Liver (tissue), 9 donors: Measurements from ENCODE around the gene NCMAP. TPM values are rescaled to one million over a fixed set of nuclear protein-coding genes. Genes with fewer than 3 reads are reported as not detected.
"Not testable (repeated sequence)": the region's sequence is repeated elsewhere in the genome, so short reads cannot be mapped to it uniquely, and the experiment has no call there.

Experiments
- DNase-seq: peaks from one replicate; pipeline ENCODE4 v3.0.0-alpha.2; 2017; ENCODE audit warnings: low spot score
- H3K27ac ChIP-seq, 2 donors: one replicate each; pipeline ENCODE4 v1.7.0; 2013; ENCODE audit warnings: inconsistent platforms in 2 of 2, low read length in 2 of 2, control low read depth in 1 of 2, low read depth in 1 of 2, mild to moderate bottlenecking in 1 of 2
- H3K27me3 ChIP-seq, 4 donors: one replicate each; pipeline versions ENCODE4 v1.6.1 to v1.7.0; 2013; ENCODE audit warnings: low read length in 3 of 4, inconsistent platforms in 1 of 4, mild to moderate bottlenecking in 1 of 4, moderate library complexity in 1 of 4; ENCODE audit not compliant: control insufficient read depth in 4 of 4, insufficient read depth in 4 of 4
- H3K36me3 ChIP-seq, 4 donors: one replicate each; pipeline versions ENCODE4 v1.6.1 to v1.7.0; 2013; ENCODE audit warnings: low read length in 3 of 4, mild to moderate bottlenecking in 3 of 4, low read depth in 1 of 4, moderate library complexity in 1 of 4; ENCODE audit not compliant: control insufficient read depth in 4 of 4, insufficient read depth in 3 of 4
- H3K4me1 ChIP-seq, 4 donors: one replicate each; pipeline versions ENCODE4 v1.6.1 to v1.7.0; 2013; ENCODE audit warnings: low read length in 3 of 4, mild to moderate bottlenecking in 3 of 4, moderate library complexity in 1 of 4; ENCODE audit not compliant: control insufficient read depth in 4 of 4, insufficient read depth in 4 of 4
- H3K4me3 ChIP-seq, 3 donors: one replicate each; pipeline versions ENCODE4 v1.6.1 to v1.7.0; 2013; ENCODE audit warnings: low read length in 3 of 3, control low read depth in 1 of 3, low read depth in 1 of 3, mild to moderate bottlenecking in 1 of 3
- H3K9ac ChIP-seq, 2 donors: one replicate each; pipeline ENCODE4 v1.7.0; 2013; ENCODE audit warnings: low read length in 2 of 2, mild to moderate bottlenecking in 2 of 2, moderate library complexity in 2 of 2, control low read depth in 1 of 2, low read depth in 1 of 2
- H3K9me3 ChIP-seq, 4 donors: one replicate each; pipeline versions ENCODE4 v1.6.1 to v1.7.0; 2013; ENCODE audit warnings: low read length in 3 of 4; ENCODE audit not compliant: control insufficient read depth in 4 of 4
- EGR1 ChIP-seq, 2 donors: IDR thresholded peaks; 2 replicates each; pipeline ENCODE4 v1.6.1; 2016 to 2018; ENCODE audit warnings: antibody characterized with exemption in 2 of 2, low read depth in 2 of 2
- FOXA1 ChIP-seq: IDR thresholded peaks from 2 replicates; pipeline ENCODE4 v1.6.1; 2016; ENCODE audit warnings: antibody characterized with exemption
- FOXA2 ChIP-seq: IDR thresholded peaks from 2 replicates; pipeline ENCODE4 v1.6.1; 2016; ENCODE audit warnings: antibody characterized with exemption
- GABPA ChIP-seq, 2 donors: IDR thresholded peaks in 1 of 2; conservative IDR thresholded peaks in 1 of 2; 2 replicates each; pipeline ENCODE4 v1.6.1; 2016; ENCODE audit warnings: antibody characterized with exemption in 2 of 2, mild to moderate bottlenecking in 1 of 2, moderate library complexity in 1 of 2
- HNF4A ChIP-seq, 2 donors: conservative IDR thresholded peaks; 2 replicates each; pipeline ENCODE4 v1.6.1; 2016; ENCODE audit warnings: antibody characterized with exemption in 2 of 2, mild to moderate bottlenecking in 2 of 2
- HNF4G ChIP-seq: IDR thresholded peaks from 2 replicates; pipeline ENCODE4 v1.6.1; 2016; ENCODE audit warnings: antibody characterized with exemption
- JUND ChIP-seq, 2 donors: IDR thresholded peaks; 2 replicates each; pipeline ENCODE4 v1.6.1; 2016; ENCODE audit warnings: antibody characterized with exemption in 2 of 2
- RAD21 ChIP-seq, 2 donors: IDR thresholded peaks; 2 replicates each; pipeline ENCODE4 v1.6.1; 2016; ENCODE audit warnings: antibody characterized with exemption in 2 of 2, mild to moderate bottlenecking in 2 of 2
- RXRA ChIP-seq, 2 donors: IDR thresholded peaks; 2 replicates each; pipeline ENCODE4 v1.6.1; 2017 to 2018; ENCODE audit warnings: antibody characterized with exemption in 2 of 2, mild to moderate bottlenecking in 1 of 2
- SP1 ChIP-seq: IDR thresholded peaks from 2 replicates; pipeline ENCODE4 v1.6.1; 2018; ENCODE audit warnings: antibody characterized with exemption, mild to moderate bottlenecking
- TAF1 ChIP-seq: conservative IDR thresholded peaks from 2 replicates; pipeline ENCODE4 v1.6.1; 2016; ENCODE audit warnings: antibody characterized with exemption, mild to moderate bottlenecking
- YY1 ChIP-seq: IDR thresholded peaks from 2 replicates; pipeline ENCODE4 v1.6.1; 2016; ENCODE audit warnings: antibody characterized with exemption, mild to moderate bottlenecking
- WGBS: extraction: QIAGEN DNeasy Blood & Tissue Kit; methylation state at CpG from one replicate; pipeline ENCODE4 v1.1.7; 2013; 5-methylcytosine and 5-hydroxymethylcytosine counted together
- polyA plus RNA-seq, 2 donors: library from polyadenylated mRNA; stranded (reverse) in 1 of 2; unstranded in 1 of 2; fragments of 200-250 nt in 1 of 2; fragments of >200 nt in 1 of 2; fragmentation: Nextera tagmentation in 1 of 2; extraction: Ambion mirVana in 1 of 2; gene quantifications; one replicate each; pipeline versions ENCODE4 v1.2.1 to v1.2.3, GENCODE V29; 2013 to 2015
- total RNA-seq, 2 donors: library from RNA; depleted of rRNA; stranded (reverse); fragments of >200 nt; gene quantifications; one replicate each; pipeline ENCODE4 v1.2.3, GENCODE V29; 2014
- TF ChIP-seq, protein P1 (sequence below): IDR thresholded peaks from 2 replicates; pipeline ENCODE4 v1.6.1; 2016; ENCODE audit warnings: antibody characterized with exemption
- TF ChIP-seq, protein P2 (sequence below): IDR thresholded peaks from 2 replicates; pipeline ENCODE4 v1.6.1; 2016; ENCODE audit warnings: antibody characterized with exemption
- TF ChIP-seq, protein P3 (sequence below): IDR thresholded peaks from 2 replicates; pipeline ENCODE4 v1.6.1; 2016; ENCODE audit warnings: antibody characterized with exemption, mild to moderate bottlenecking
- TF ChIP-seq, protein P4 (sequence below): IDR thresholded peaks from 2 replicates; pipeline ENCODE4 v1.6.1; 2016; ENCODE audit warnings: antibody characterized with exemption
- TF ChIP-seq, protein P5 (sequence below): fragments of 150-350 bp; IDR thresholded peaks from 2 replicates; pipeline ENCODE4 v1.5.1; 2017; ENCODE audit warnings: improper control_type of control experiment, low read depth, low read length; ENCODE audit not compliant: missing input control
- donor health status: healthy.
- donor health status: healthy.
- donor health status: healthy.
- donor health status: healthy.
- donor health status: healthy.

Gene NCMAP
- total and polyA plus RNA-seq, 4 donors = 0.31 to 4.8 (median 0.61) TPM

DNA sequence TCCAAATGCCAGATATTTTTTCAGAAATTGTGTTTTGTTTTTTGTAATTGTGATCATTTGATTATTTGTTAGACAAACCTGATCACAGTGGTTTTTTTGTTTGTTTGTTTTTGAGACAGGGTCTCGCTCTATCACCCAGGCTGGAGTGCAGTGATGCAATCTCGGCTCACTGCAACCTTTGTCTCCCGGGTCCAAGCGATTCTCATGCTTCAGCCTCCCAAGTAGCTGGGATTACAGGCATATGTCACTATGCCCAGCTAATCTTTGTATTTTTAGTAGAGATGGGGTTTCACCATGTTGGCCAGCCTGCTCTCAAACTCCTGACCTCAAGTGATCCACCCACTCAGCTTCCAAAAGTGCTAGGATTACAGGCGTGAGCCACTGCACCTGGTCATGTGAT is 6.7 kb upstream of the NCMAP start:
- TF ChIP-seq RXRA (IDR thresholded peaks at IDR 0.05) = peak; percentile 81 to 85
- TF ChIP-seq HNF4A (conservative IDR thresholded peaks at IDR 0.05) = peak; percentile 96 to 97
- peak; percentile 76 for TF ChIP-seq SP1
- TF ChIP-seq, protein P1, sequence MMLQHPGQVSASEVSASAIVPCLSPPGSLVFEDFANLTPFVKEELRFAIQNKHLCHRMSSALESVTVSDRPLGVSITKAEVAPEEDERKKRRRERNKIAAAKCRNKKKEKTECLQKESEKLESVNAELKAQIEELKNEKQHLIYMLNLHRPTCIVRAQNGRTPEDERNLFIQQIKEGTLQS = peak; percentile 85
- TF ChIP-seq HNF4G = peak; percentile 92
- TF ChIP-seq, protein P2, sequence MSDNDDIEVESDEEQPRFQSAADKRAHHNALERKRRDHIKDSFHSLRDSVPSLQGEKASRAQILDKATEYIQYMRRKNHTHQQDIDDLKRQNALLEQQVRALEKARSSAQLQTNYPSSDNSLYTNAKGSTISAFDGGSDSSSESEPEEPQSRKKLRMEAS = peak; percentile 64
- peak in 1 of 2 donors; percentile 75 for TF ChIP-seq EGR1 (IDR thresholded peaks at IDR 0.05; ENCODE audit: low read depth in 2 of 2)
- TF ChIP-seq, protein P3, sequence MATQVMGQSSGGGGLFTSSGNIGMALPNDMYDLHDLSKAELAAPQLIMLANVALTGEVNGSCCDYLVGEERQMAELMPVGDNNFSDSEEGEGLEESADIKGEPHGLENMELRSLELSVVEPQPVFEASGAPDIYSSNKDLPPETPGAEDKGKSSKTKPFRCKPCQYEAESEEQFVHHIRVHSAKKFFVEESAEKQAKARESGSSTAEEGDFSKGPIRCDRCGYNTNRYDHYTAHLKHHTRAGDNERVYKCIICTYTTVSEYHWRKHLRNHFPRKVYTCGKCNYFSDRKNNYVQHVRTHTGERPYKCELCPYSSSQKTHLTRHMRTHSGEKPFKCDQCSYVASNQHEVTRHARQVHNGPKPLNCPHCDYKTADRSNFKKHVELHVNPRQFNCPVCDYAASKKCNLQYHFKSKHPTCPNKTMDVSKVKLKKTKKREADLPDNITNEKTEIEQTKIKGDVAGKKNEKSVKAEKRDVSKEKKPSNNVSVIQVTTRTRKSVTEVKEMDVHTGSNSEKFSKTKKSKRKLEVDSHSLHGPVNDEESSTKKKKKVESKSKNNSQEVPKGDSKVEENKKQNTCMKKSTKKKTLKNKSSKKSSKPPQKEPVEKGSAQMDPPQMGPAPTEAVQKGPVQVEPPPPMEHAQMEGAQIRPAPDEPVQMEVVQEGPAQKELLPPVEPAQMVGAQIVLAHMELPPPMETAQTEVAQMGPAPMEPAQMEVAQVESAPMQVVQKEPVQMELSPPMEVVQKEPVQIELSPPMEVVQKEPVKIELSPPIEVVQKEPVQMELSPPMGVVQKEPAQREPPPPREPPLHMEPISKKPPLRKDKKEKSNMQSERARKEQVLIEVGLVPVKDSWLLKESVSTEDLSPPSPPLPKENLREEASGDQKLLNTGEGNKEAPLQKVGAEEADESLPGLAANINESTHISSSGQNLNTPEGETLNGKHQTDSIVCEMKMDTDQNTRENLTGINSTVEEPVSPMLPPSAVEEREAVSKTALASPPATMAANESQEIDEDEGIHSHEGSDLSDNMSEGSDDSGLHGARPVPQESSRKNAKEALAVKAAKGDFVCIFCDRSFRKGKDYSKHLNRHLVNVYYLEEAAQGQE = peak; percentile 48
- TF ChIP-seq YY1 = peak; percentile 54
- peak; percentile 66 to 89 for TF ChIP-seq JUND (IDR thresholded peaks at IDR 0.05)
- TF ChIP-seq RAD21 (IDR thresholded peaks at IDR 0.05) = peak in 1 of 2 donors; percentile 18
- TF ChIP-seq, protein P4, sequence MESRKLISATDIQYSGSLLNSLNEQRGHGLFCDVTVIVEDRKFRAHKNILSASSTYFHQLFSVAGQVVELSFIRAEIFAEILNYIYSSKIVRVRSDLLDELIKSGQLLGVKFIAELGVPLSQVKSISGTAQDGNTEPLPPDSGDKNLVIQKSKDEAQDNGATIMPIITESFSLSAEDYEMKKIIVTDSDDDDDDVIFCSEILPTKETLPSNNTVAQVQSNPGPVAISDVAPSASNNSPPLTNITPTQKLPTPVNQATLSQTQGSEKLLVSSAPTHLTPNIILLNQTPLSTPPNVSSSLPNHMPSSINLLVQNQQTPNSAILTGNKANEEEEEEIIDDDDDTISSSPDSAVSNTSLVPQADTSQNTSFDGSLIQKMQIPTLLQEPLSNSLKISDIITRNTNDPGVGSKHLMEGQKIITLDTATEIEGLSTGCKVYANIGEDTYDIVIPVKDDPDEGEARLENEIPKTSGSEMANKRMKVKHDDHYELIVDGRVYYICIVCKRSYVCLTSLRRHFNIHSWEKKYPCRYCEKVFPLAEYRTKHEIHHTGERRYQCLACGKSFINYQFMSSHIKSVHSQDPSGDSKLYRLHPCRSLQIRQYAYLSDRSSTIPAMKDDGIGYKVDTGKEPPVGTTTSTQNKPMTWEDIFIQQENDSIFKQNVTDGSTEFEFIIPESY = peak; percentile 43
- DNase-seq, H3K9ac ChIP-seq, H3K4me3 ChIP-seq, H3K36me3 ChIP-seq, H3K9me3 ChIP-seq, H3K27me3 ChIP-seq: not testable (repeated sequence)
- Histone ChIP-seq H3K27ac (peak overlapping the region; percentile 31 to 51), H3K4me1 (peaks cover 0 to 34% (median 25%) of the 10 kb centered on the region in 4 donors)
- whole genome bisulfite sequencing = 35% methylated on average over 5 of the region's 5 CpGs

DNA sequence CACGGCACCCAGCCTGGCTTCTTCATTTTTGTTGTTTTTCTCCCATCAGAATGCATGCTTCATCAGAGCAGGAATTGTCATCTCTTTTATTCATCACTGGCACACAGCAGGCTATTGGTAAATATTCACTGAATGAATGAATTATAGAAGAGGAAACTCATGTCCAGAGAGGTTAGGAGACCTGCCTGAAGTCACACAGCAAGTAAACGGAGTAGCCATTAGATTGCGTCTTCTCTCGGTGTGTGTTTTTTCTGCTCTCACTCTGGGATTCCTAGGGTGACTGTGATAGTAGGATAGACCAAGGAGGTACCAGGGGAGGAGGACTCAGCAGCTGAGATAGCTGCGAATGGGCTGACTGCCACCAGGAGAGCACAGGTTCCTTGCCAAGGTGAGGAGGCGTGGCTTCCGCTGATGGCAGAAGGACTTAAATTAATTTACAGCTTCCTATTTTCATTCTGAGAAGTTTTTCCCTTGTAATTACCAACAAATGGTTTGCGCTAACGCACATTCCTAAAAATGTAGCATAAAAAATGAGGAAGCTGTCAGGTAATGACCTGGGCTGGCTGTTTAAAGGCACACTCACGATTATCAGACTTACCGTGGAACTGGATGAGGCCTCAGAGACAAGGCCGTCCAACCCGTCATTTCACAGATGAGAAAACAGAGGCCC is 4.5 kb upstream of the NCMAP start:
- DNase-seq = no peak
- Histone ChIP-seq H3K4me3 (no peak overlapping the region), H3K4me1 (peaks cover 5 to 41% (median 32%) of the 10 kb centered on the region in 4 donors), H3K9ac (peak overlapping the region in 1 of 2 donors; percentile 20), H3K27ac (peak overlapping the region in 1 of 2 donors; percentile 7), H3K36me3 (no peaks in the 10 kb centered on the region), H3K9me3 (no peaks in the 10 kb centered on the region), H3K27me3 (no peaks in the 10 kb centered on the region)
- WGBS = 74% methylated on average over 13 of the region's 13 CpGs
- TF ChIP-seq, protein P2 = no peak
- TF ChIP-seq FOXA2 (no peak), EGR1 (IDR thresholded peaks at IDR 0.05; ENCODE audit: low read depth in 2 of 2) (no peak), TAF1 (no peak), RXRA (IDR thresholded peaks at IDR 0.05) (no peak), HNF4A (conservative IDR thresholded peaks at IDR 0.05) (no peak), JUND (IDR thresholded peaks at IDR 0.05) (no peak), YY1 (no peak), HNF4G (no peak), GABPA (IDR thresholded peaks at IDR 0.05 in 1 of 2, conservative IDR thresholded peaks at IDR 0.05 in 1 of 2) (no peak), FOXA1 (no peak), RAD21 (IDR thresholded peaks at IDR 0.05) (no peak)
- TF ChIP-seq, protein P5, sequence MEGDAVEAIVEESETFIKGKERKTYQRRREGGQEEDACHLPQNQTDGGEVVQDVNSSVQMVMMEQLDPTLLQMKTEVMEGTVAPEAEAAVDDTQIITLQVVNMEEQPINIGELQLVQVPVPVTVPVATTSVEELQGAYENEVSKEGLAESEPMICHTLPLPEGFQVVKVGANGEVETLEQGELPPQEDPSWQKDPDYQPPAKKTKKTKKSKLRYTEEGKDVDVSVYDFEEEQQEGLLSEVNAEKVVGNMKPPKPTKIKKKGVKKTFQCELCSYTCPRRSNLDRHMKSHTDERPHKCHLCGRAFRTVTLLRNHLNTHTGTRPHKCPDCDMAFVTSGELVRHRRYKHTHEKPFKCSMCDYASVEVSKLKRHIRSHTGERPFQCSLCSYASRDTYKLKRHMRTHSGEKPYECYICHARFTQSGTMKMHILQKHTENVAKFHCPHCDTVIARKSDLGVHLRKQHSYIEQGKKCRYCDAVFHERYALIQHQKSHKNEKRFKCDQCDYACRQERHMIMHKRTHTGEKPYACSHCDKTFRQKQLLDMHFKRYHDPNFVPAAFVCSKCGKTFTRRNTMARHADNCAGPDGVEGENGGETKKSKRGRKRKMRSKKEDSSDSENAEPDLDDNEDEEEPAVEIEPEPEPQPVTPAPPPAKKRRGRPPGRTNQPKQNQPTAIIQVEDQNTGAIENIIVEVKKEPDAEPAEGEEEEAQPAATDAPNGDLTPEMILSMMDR = no peak
- TF ChIP-seq, protein P4 = no peak
- TF ChIP-seq, protein P1 = no peak
